ENCODE results near the gene CNTROB.

Gene CNTROB

DNA sequence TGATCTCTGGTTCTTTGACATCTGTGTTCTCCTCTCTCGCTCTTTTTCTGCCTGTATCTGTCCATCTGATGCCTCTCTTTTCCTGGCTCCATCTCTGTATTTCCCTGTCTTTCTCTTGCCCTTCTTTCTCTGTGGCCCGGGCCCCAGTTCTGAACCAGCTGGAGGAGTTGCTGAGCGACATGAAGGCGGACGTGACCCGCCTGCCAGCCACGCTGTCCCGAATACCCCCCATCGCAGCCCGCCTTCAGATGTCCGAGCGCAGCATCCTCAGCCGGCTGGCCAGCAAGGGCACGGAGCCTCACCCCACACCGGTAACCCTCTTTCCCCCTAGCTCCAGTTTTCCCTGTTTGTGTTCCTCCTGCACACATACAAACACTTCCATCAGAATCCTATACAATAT lies 21.7 kb upstream of the CNTROB start:
- H3K9me3 ChIP-seq (ENCODE audit: control insufficient read depth in 1 of 2, low read length in 2 of 2), result no peaks in the 10 kb centered on the region
- no peak overlapping the region for H3K27ac ChIP-seq (ENCODE audit: low read depth, low read length)
- H3K4me3 ChIP-seq (ENCODE audit: low read depth in 1 of 2, low read length in 2 of 2), result no peak overlapping the region
- H3K36me3 ChIP-seq (ENCODE audit: control insufficient read depth in 1 of 2, insufficient read depth in 2 of 2, low read length in 2 of 2), result peaks cover 31 to 51% of the 10 kb centered on the region in 2 donors
- peaks cover 9 to 14% of the 10 kb centered on the region in 2 donors for H3K4me1 ChIP-seq (ENCODE audit: control insufficient read depth in 1 of 2, insufficient read depth in 2 of 2, low read length in 2 of 2)
- H3K27me3 ChIP-seq (ENCODE audit: control insufficient read depth in 1 of 2, insufficient read depth in 2 of 2, low read length in 2 of 2), result no peaks in the 10 kb centered on the region
- no peak overlapping the region for H3K9ac ChIP-seq (ENCODE audit: low read depth in 1 of 2, low read length in 2 of 2)

DNA sequence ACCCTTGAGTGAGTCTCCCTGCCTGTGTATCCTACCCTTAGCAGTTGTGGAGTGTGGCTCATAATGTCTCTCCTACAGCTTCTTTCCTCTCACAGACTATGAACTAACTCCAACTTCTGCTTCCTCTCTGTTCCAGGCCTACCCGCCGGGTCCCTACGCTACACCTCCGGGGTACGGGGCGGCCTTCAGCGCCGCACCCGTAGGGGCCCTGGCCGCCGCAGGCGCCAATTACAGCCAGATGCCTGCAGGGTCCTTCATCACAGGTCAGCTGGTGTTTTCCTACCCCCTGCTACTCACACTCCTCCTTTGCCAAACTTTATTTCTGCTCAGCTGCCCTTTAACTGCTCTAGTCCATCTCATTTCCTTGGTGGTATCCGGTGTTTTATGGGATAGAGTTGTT lies 21.3 kb upstream of the CNTROB start:
- H3K27me3 ChIP-seq (ENCODE audit: control insufficient read depth in 1 of 2, insufficient read depth in 2 of 2, low read length in 2 of 2), result no peaks in the 10 kb centered on the region
- no peak overlapping the region for H3K4me3 ChIP-seq (ENCODE audit: low read depth in 1 of 2, low read length in 2 of 2)
- no peaks in the 10 kb centered on the region for H3K9me3 ChIP-seq (ENCODE audit: control insufficient read depth in 1 of 2, low read length in 2 of 2)
- no peak overlapping the region for H3K9ac ChIP-seq (ENCODE audit: low read depth in 1 of 2, low read length in 2 of 2)
- H3K27ac ChIP-seq (ENCODE audit: low read depth, low read length), result no peak overlapping the region
- H3K36me3 ChIP-seq (ENCODE audit: control insufficient read depth in 1 of 2, insufficient read depth in 2 of 2, low read length in 2 of 2), result peaks cover 27 to 47% of the 10 kb centered on the region in 2 donors
- peaks cover 12 to 15% of the 10 kb centered on the region in 2 donors for H3K4me1 ChIP-seq (ENCODE audit: control insufficient read depth in 1 of 2, insufficient read depth in 2 of 2, low read length in 2 of 2)

DNA sequence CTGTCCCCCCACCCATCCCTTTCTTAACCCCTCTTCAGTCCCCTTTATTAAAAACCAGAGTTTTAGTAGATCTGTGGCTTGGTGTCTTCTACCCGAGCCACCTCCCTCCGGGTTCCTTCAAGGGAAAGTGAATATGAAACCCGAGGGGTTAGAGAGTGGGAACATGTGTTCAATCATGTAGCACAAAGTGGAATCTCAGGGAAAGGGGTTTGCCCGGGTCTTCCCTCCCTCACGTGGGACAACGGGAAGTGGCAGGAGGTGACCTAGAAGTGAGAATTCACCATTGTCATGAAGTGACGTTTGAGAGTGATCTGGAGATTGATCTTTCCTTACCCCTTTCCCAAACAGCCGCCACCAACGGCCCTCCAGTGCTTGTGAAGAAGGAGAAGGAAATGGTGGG lies 20.9 kb upstream of the CNTROB start:
- H3K4me1 ChIP-seq (ENCODE audit: control insufficient read depth in 1 of 2, insufficient read depth in 2 of 2, low read length in 2 of 2), result peaks cover 14 to 15% of the 10 kb centered on the region in 2 donors
- no peaks in the 10 kb centered on the region for H3K27me3 ChIP-seq (ENCODE audit: control insufficient read depth in 1 of 2, insufficient read depth in 2 of 2, low read length in 2 of 2)
- peaks cover 23 to 43% of the 10 kb centered on the region in 2 donors for H3K36me3 ChIP-seq (ENCODE audit: control insufficient read depth in 1 of 2, insufficient read depth in 2 of 2, low read length in 2 of 2)
- H3K9ac ChIP-seq (ENCODE audit: low read depth in 1 of 2, low read length in 2 of 2), result no peak overlapping the region
- no peak overlapping the region for H3K4me3 ChIP-seq (ENCODE audit: low read depth in 1 of 2, low read length in 2 of 2)
- no peak overlapping the region for H3K27ac ChIP-seq (ENCODE audit: low read depth, low read length)
- H3K9me3 ChIP-seq (ENCODE audit: control insufficient read depth in 1 of 2, low read length in 2 of 2), result no peaks in the 10 kb centered on the region

DNA sequence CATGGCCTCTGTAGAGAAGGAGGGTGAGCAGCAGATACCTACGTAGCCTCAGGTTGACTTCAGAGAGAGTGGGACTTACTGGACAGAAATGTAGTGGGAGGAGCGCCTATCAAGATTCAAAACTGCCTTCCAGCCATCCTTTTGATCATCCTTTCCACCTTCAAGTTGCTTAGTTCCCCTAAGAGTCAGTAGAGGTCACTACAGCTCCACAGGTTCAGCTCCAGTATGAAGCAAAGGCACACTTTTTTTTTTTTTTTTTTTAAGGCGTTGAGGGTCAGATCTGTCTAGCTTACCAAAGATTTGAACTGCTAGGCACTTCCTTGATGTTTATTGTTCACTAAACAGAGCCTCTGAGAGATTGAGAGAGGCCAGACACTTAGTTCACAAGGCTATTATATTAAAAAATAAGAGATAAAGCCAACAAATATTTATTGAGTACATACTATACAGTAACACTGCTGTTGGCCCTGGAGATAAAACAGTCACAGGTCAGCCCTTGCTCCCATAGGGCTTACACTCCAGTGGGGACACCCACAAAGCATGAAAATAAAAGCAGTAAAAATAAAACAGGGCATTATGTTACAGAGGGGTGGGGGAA lies 19.0 kb upstream of the CNTROB start:
- peaks cover 23% of the 10 kb centered on the region in 2 donors for H3K4me1 ChIP-seq (ENCODE audit: control insufficient read depth in 1 of 2, insufficient read depth in 2 of 2, low read length in 2 of 2)
- peaks cover 6 to 24% of the 10 kb centered on the region in 2 donors for H3K36me3 ChIP-seq (ENCODE audit: control insufficient read depth in 1 of 2, insufficient read depth in 2 of 2, low read length in 2 of 2)
- H3K9me3 ChIP-seq (ENCODE audit: control insufficient read depth in 1 of 2, low read length in 2 of 2), result no peaks in the 10 kb centered on the region
- H3K4me3 ChIP-seq (ENCODE audit: low read depth in 1 of 2, low read length in 2 of 2), result no peak overlapping the region
- H3K27me3 ChIP-seq (ENCODE audit: control insufficient read depth in 1 of 2, insufficient read depth in 2 of 2, low read length in 2 of 2), result no peaks in the 10 kb centered on the region
- H3K9ac ChIP-seq (ENCODE audit: low read depth in 1 of 2, low read length in 2 of 2), result no peak overlapping the region
- H3K27ac ChIP-seq (ENCODE audit: low read depth, low read length), result no peak overlapping the region

DNA sequence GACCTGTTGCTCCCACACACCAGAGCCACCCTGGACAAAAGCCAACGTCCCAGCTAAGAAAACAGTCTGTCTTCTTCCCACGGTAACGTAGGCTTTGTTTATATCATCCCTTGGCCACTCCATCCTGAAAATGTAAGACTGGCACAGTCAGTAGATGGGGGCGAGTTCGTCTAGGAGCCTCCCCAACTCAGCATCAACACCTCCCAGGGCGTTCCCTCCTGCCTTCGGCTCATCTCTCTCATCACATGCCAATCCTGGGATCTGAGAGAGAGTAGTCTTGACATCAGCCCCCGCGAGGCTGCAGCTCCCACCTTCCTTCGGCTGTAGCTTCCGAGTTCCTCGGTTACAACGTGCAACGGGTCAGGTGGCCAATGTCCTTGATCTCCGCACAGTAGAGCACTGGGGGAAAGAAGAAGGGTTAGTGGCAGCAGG lies 16.8 kb upstream of the CNTROB start:
- Histone ChIP-seq H3K4me3 (ENCODE audit: low read depth in 1 of 2, low read length in 2 of 2) (peak overlapping the region; percentile 75 to 80), H3K4me1 (ENCODE audit: control insufficient read depth in 1 of 2, insufficient read depth in 2 of 2, low read length in 2 of 2) (peaks cover 23% of the 10 kb centered on the region in 2 donors), H3K27me3 (ENCODE audit: control insufficient read depth in 1 of 2, insufficient read depth in 2 of 2, low read length in 2 of 2) (no peaks in the 10 kb centered on the region), H3K36me3 (ENCODE audit: control insufficient read depth in 1 of 2, insufficient read depth in 2 of 2, low read length in 2 of 2) (peaks cover 5 to 6% of the 10 kb centered on the region in 2 donors), H3K9ac (ENCODE audit: low read depth in 1 of 2, low read length in 2 of 2) (peak overlapping the region; percentile 59 to 75), H3K27ac (ENCODE audit: low read depth, low read length) (peak overlapping the region; percentile 86), H3K9me3 (ENCODE audit: control insufficient read depth in 1 of 2, low read length in 2 of 2) (no peaks in the 10 kb centered on the region)

DNA sequence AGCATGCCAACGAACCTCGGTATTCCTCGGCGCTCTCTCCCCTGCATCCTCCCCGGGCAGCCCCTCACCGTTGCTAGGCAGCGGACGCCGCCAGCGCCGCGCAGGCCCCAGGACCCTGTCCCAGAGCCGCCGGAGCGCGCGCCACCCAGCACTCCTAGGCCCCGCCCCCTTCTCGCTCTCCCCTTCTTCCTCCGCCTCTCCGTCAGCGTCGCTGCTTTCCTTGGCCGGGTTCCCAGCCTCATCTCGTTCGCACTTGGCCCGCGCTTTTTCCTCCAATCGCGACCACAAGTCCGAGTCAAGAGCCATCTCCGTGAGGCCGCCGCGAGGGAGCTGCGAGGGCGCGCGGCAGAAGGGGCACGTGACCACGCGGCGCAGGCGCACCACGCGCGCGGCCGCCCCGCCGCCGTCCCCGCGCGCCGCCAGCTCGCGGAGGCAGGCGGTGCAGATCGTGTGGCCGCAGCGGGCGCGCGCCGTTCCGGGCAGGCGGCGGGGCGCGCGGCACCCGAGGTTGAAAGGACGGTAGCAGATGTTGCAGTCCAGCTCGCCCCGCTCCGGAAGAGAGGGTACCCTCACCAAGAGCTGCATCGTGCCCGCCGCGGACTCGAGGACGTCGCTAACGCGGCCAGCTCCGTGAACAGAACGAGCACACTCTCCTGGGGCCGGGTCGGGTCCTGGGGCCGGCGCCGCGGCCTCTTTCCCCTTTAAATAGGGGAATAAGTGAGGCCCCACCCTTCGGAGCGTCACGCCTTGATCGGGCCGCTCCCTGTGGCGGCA lies 16.2 kb upstream of the CNTROB start, which contains the start of gene RNF227:
RNF227 (minus strand) TSS at position 679 of the 774 bp plus-strand sequence; CDS start at position 585, 94 bp downstream.
- Histone ChIP-seq H3K27me3 (ENCODE audit: control insufficient read depth in 1 of 2, insufficient read depth in 2 of 2, low read length in 2 of 2) (no peaks in the 10 kb centered on the region), H3K4me1 (ENCODE audit: control insufficient read depth in 1 of 2, insufficient read depth in 2 of 2, low read length in 2 of 2) (peaks cover 23% of the 10 kb centered on the region in 2 donors), H3K27ac (ENCODE audit: low read depth, low read length) (peak within 1 kb of the TSS; percentile 95), H3K36me3 (ENCODE audit: control insufficient read depth in 1 of 2, insufficient read depth in 2 of 2, low read length in 2 of 2) (peaks cover under 1 to 2% of the 10 kb centered on the region in 2 donors), H3K9me3 (ENCODE audit: control insufficient read depth in 1 of 2, low read length in 2 of 2) (no peaks in the 10 kb centered on the region), H3K9ac (ENCODE audit: low read depth in 1 of 2, low read length in 2 of 2) (peak within 1 kb of the TSS; percentile 59 to 77), H3K4me3 (ENCODE audit: low read depth in 1 of 2, low read length in 2 of 2) (peak within 1 kb of the TSS; percentile 75 to 80)

DNA sequence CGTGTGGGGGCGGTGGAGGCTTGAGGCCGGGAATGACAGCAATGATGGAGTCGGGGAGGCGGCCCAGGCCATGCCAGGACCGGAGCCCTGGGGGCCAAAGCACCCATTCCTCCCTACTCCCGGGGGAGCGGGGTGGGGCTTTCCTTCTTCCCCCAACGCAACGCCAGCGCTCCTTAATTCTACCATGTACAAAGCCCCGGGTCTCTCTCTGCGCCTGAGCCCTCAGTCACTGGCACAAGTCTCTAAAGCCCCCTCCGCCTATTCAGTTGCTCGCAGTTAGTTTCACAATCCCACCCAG lies 15.7 kb upstream of the CNTROB start:
- Histone ChIP-seq H3K36me3 (ENCODE audit: control insufficient read depth in 1 of 2, insufficient read depth in 2 of 2, low read length in 2 of 2) (peaks cover 0 to 2% of the 10 kb centered on the region in 2 donors), H3K27me3 (ENCODE audit: control insufficient read depth in 1 of 2, insufficient read depth in 2 of 2, low read length in 2 of 2) (no peaks in the 10 kb centered on the region), H3K4me3 (ENCODE audit: low read depth in 1 of 2, low read length in 2 of 2) (peak overlapping the region; percentile 75 to 80), H3K27ac (ENCODE audit: low read depth, low read length) (peak overlapping the region; percentile 95), H3K4me1 (ENCODE audit: control insufficient read depth in 1 of 2, insufficient read depth in 2 of 2, low read length in 2 of 2) (peaks cover 23% of the 10 kb centered on the region in 2 donors), H3K9ac (ENCODE audit: low read depth in 1 of 2, low read length in 2 of 2) (peak overlapping the region; percentile 59 to 77), H3K9me3 (ENCODE audit: control insufficient read depth in 1 of 2, low read length in 2 of 2) (no peaks in the 10 kb centered on the region)

DNA sequence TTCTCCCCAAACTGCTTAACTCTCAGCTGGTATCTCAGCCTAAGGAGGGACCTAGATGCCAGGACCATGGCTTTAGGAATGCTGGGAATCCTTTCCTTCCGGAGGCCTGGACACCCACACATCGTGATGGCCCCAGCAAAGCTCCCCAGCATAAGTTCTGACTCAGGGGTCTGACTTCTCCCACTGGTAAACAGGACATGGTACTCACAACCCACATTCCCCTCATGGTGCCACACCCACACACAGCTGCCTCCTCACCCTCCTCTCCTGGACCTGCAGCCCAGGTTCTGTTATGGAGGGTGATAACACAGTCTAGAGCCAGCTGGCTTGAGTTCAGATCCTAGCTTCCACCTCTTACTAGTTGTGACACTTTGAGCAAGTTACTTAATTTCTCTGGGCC lies 15.2 kb upstream of the CNTROB start:
- Histone ChIP-seq H3K9ac (ENCODE audit: low read depth in 1 of 2, low read length in 2 of 2) (peak overlapping the region in 1 of 2 donors; percentile 77), H3K36me3 (ENCODE audit: control insufficient read depth in 1 of 2, insufficient read depth in 2 of 2, low read length in 2 of 2) (peaks cover 0 to 2% of the 10 kb centered on the region in 2 donors), H3K4me3 (ENCODE audit: low read depth in 1 of 2, low read length in 2 of 2) (no peak overlapping the region), H3K27me3 (ENCODE audit: control insufficient read depth in 1 of 2, insufficient read depth in 2 of 2, low read length in 2 of 2) (no peaks in the 10 kb centered on the region), H3K9me3 (ENCODE audit: control insufficient read depth in 1 of 2, low read length in 2 of 2) (no peaks in the 10 kb centered on the region), H3K27ac (ENCODE audit: low read depth, low read length) (no peak overlapping the region), H3K4me1 (ENCODE audit: control insufficient read depth in 1 of 2, insufficient read depth in 2 of 2, low read length in 2 of 2) (peaks cover 23% of the 10 kb centered on the region in 2 donors)

DNA sequence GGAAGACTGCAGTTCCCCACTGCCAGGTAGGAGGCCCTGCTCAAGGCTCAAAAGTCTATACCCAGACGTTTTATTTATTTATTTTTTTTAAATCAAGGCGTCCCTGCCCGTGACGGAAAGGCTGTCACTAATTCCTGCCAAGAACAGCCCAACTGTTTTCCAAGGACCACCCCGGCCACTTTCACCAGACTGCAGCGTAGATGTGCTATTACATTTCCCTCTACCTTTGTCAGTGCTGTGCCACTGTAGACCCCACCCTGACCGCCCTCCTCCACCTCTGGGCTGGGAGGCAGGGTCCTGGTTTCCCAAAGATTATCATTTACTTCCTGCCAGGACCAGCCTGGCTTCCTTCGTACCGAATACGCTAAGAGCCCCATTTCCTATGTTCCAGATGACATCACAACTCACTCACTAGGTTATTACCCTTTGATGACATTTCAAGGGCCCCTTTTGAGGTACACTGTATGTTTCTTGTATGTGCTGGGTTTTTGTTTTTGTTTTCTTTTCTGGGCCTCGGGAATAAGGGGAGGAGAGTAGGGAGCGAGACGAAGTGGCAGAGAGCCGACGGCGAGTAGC lies 9.6 kb upstream of the CNTROB start:
- H3K27me3 ChIP-seq (ENCODE audit: control insufficient read depth in 1 of 2, insufficient read depth in 2 of 2, low read length in 2 of 2), result no peaks in the 10 kb centered on the region
- H3K9me3 ChIP-seq (ENCODE audit: control insufficient read depth in 1 of 2, low read length in 2 of 2), result no peaks in the 10 kb centered on the region
- peak overlapping the region; percentile 76 to 82 for H3K9ac ChIP-seq (ENCODE audit: low read depth in 1 of 2, low read length in 2 of 2)
- no peak overlapping the region for H3K27ac ChIP-seq (ENCODE audit: low read depth, low read length)
- H3K4me1 ChIP-seq (ENCODE audit: control insufficient read depth in 1 of 2, insufficient read depth in 2 of 2, low read length in 2 of 2), result peaks cover 12 to 16% of the 10 kb centered on the region in 2 donors
- H3K4me3 ChIP-seq (ENCODE audit: low read depth in 1 of 2, low read length in 2 of 2), result peak overlapping the region; percentile 68 to 76
- H3K36me3 ChIP-seq (ENCODE audit: control insufficient read depth in 1 of 2, insufficient read depth in 2 of 2, low read length in 2 of 2), result no peaks in the 10 kb centered on the region

Measured in duodenal mucosa (tissue), 2 donors.